Hematopoietic multipotent progenitor cell treated with erythropoietin and hydrocortisone succinate and interleukin-3 and kit ligand, for 17 days (in vitro differentiated cells): ENCODE measurements around the gene ACTR3.
"Not testable (repeated sequence)": the region's sequence is repeated elsewhere in the genome, so short reads cannot be mapped to it uniquely, and the experiment has no call there.

Source experiments
- DNase-seq: peaks from one replicate; pipeline ENCODE4 v3.0.0-alpha.2; 2015; ENCODE audit warnings: low spot score

ACTR3 gene

DNA sequence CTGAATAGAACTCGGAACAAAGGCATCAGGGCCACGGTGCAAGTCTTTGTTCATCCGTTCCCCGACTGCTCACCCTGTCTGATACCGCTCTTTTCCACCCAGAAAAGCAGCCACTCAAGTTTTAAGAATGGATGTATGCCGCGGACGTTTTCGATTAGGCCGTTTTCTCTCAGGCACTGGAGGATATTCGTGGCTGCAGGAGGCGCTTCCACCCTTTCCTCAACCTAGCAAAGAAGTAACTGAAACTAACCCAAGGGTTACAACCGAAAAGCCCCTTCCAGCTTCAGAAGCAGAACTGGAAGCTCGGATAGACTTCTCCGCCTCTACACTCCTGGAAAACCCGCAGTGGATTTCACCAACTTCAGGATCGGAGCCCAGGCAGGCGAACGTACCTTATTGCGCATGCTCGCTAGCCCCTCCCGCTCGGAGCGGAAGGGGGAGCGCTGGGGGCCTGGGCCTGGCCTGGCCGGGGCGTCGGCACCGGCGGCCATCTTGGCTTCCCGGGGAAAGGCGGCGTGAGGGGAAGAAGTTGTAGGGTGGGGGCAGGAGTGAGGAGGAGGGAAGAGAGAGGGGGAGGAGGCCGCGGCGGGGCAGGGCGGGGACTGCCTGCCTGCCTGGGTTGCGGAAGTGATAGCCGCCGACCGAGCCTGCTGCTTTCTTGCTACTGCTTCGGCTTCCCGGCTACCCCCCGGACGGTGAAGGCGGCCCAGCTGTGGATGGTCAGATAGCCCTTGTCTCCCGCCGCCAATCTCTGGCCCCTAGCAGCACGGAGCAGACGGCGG lies at the start of gene ACTR3:
Gene ACTR3 (plus strand): TSS at position 619 of the 782 bp plus-strand sequence. CDS start 191 bp downstream, outside the sequence.
- DNase-seq: peak; percentile 99

DNA sequence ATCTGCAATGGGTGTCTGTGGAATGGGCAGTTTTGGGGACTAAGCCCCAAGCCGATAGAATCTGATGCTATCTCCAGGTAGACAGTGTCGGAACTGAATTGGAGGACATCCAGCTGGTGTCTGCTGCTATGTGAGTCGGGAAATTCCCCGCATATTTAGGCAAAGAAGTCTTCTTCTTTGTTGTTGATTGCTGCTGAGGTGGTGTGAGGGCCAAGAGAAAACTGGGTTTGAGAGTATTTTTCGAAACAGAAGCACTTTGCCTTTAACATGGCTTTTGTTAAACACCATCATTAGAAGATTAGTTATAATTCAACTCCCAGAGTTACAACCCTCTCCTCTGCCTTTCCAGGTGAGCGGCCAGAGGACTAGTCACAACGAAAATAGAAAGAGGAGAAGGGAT lies 49.4 kb upstream of the ACTR3 start:
- DNase-seq: no peak

DNA sequence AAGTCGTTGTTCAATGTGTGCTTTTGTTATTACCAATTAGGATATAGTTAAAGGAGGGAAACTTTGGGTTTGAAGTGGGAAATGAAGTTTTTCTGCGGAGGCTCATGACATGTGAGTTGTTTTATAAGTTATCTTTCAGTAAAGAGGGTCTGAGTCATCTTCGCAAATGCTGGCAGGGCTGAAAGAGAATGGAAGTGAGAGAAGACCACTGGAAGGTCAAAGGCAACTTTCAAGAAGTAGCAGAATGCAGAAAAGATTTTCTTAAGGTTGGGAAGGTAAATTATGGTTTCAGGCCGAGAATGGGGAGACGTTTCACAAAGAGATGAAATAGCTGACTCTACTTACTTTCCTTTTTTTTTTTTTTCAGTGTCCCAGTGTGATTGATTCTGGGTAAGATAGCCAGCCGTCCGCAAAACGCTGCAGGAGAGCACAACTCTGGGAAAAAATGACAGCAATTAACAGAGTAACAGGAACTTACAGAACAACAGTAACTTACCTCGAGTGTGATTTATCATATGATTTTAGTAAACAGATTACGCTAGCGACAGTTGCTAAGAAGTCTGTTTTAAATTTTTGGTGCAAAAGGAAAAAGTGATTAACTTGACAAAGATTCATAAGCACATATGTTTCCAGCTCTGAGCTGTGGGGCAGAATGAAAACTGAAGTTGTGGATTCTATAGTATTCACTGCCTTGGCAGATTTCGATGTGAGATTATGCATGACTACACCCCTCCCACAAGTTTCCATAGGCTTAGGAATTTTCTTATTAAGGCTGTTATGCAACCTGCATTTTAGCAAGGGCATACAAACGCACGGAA lies 46.8 kb upstream of the ACTR3 start:
- DNase-seq: no peak

DNA sequence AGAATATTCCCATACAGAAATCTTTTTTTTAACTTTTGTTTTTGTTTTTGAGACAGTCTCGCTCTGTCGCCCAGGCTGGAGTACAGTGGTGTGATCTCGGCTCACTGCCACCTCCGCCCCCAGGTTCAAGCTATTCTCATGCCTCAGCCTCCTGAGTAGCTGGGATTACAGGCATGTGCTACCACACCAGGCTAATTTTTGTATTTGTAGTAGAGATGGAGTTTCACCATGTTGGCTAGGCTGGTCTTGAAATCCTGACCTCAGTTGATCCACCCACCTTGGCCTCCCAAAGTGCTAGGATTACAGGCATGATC lies 46.2 kb upstream of the ACTR3 start:
- not testable (repeated sequence) for DNase-seq

DNA sequence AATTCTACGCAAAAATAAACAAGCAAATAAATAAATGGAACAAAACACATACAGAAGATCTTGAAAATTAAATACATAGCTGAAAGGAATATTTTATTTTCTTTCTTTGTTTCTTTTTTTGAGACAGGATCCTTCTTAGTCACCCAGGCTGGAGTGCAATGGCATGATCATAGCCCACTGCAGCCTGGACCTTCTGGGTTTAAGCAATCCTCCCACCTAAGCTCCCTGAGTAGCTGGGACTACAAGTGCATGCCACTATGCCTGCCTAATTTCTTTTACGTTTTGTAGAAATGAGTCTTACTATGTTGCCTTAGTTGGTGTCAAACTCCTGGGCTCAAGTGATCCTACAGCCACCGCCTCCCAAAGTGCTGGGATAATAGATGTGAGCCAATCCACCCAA lies 44.6 kb upstream of the ACTR3 start:
- DNase-seq: no peak

DNA sequence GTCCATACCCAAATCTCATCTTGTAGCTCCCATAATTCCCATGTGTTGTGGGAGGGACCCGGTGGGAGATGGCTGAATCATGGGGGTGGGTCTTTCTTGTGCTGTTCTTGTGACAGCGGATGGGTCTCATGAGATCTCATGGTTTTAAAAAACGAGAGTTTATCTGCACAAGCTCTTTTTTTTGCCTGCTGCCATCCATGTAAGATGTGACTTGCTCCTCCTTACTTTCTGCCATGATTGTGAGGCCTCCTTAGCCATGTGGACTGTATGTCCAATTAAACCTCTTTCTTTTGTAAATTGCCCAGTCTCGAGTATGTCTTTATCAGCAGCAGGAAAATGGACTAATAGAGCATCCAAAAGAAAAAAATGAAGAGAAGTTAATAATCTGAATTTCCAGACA lies 44.1 kb upstream of the ACTR3 start:
- not testable (repeated sequence) for DNase-seq

DNA sequence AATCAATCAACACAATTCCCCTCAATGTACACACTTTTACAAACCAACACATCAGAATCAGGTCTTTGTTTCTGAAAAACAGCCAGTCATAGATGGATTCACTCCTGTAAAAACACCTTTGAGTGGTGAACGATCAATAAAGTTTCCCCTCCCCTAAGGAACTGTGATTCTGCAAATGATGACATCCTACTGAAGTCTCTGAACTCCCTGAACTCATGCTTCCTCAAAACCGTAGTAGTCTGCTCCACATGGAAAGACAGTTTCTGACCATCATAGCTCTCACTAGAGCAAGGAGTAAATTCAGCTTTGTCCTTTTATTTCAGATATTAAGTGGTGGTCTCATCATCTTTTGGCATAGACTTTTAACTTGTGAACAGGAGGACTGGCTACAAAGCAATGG lies 43.5 kb upstream of the ACTR3 start:
- DNase-seq: no peak

DNA sequence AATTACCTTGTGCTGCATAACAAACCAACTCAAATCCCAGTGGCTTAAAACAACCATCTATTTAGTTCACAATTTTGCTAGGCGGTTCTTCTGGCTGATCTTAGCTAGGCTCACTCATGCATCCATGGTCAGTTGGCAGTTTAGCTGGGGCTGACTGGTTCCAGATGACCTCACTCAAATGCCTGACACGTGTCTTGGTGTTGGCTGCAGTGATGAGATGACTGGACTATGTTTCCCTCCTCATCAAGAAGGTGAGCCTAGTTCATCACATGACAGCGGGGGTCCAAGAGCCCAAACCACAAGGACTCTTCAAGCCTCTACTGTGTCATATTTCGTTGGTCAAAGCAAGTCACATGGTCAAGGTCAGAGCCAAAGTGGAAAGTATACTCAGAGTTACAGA lies 42.7 kb upstream of the ACTR3 start:
- no peak for DNase-seq

DNA sequence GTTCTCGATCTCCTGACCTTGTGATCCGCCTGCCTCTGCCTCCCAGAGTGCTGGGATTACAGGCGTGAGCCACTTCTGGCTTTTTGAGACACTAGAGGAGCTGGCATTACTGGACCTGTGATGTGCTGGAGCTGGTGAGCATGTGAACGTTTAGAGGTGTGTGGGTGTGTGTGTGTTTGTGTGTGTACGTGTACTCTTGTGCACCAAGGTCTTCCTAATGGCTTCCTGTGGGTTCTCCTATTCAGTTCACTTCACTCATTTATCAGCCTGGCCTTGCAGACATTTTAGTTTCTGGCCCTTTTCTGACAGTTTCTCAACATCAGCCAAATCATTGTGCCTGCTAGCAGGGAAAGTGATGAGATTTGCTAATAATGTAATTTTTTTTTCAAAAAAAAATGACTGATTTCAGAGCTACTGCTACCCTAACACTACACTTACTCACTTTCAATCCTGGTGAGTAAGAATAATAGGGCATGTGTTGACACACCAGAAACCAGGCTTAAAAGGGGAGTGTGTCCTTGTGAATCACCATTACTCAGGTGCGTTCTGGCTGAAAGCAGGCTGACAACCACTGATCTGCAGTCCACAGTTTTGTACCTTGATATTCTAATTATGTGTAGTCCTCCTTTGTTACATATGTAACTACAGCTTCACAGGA lies 41.0 kb upstream of the ACTR3 start:
- no peak for DNase-seq

DNA sequence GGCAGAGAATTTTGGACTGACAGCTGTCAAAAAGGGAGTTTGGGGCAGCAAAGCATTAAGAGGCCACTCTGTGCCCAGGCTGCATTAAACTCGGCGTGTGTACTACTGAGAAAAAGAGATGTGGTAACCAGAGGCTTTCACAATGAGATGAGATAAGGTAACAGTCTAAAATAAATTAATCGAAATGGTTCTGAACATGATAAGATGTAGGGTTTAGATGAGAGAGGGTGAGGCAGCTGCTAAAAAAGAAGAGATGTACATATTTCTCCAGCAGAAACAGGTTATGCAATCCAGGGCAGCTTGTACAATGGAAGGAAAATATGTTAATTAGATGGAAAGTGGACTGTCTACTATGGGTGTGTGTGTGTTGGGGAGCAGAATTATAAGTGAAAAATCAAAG lies 39.2 kb upstream of the ACTR3 start:
- DNase-seq: no peak

DNA sequence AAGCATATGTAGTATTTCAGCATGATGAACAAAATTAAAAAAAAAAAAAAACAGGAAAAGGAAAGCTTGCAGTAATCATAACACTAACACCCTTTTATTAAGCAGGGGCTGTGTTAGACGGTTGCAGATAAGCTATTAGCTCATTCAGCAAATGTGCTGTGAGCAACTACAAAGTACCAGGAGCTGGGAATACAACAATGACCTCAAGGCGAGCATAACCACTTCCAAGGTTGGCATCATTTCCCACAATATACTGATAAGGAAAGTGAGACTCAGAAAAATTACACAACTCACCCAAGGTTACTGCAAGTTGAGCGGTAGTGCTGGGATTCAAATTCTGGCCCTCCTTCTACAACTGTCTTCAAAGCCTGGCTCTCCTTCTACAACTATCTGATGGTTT lies 38.2 kb upstream of the ACTR3 start:
- DNase-seq: no peak

DNA sequence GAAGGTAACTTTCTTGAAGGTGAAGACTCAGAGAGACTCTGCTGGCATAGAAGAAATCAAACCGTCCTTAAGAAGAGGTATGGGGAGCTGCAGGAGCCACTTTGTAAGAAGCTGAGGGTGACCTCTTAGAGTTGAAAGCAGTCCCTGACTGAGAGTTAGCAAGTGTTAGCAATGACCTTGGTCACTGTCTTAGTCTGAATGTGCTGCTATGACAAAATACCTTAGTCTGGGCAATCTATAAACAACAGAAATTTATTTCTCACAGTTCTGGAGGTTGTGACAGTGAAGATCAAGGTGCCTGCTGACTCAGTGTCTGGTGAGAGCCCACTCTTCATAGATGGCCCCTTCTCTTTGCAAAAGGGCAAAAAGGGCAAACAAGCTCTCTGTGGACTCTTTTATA lies 35.7 kb upstream of the ACTR3 start:
- no peak for DNase-seq

DNA sequence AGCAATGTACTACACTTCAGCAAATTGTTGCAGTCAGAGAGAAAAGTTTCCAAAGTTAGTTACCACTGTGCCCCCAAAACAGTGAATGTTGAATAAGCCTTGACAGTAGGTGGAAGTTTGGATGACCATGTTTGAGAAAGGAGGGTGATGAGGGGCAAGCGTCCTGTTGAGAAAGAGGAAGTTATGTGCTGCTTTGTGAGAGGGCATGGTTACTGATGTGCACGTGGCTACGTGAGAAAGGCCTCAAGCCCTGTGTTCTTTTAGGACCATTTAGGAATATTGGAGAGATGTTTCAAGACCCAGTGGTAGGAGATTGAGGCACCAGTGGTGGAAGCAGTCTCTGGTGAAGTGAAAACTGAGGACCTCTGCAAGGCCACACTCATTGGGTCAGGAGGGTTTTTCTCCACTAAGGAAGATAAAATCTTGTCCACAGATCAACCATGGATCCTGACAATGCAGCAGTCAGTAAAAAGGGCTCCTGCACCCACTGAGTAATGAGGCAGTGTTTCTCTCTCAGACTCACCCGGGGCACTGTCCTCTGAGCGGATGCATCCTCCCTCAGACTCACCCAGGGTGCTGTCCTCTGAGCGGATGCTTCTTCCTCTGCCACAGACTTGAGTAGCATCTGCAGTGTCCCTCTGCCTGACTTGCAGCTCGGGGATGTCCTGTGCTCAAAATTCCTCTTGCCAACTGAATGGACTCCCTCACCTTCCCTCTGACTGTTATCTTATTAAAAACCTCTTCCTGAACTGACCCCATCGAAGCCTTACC lies 34.7 kb upstream of the ACTR3 start:
- DNase-seq: no peak

DNA sequence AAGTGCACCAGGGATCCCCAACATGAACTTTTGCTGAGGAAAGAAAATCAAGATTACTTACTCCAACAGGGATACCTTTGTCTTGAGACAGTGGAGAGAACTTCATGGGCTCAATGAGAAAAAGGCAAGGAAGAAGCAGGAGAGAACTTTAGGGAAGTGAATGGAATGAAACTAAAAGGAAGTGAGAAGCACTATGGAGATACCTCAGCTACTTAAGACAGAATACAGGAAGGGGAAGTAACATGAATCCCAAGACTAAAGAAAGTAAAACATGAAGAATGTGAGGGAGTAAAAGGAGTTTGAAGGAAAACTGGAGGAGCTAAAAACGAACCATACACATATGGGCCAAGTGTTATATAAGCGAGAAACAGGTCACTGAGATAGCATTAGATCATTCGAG lies 32.4 kb upstream of the ACTR3 start:
- DNase-seq: no peak

DNA sequence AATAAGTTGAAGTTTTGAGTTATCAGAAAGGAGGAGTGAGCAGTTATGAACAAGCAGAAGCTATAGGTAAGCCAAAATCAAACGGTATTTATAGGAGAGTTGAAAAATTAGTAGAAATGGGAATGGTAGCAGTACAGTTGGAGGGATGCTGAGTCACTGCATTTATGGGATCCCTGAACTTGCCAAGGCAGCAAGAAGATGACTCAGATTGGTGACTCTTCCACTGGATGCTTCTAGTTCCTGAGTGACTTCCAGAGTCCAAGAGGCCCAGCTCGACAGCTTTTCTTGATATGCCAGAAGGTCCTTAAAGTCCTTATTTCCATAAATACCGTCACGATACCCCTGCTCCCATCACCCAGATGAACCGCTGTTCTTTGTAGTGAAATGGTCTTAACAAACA lies 31.1 kb upstream of the ACTR3 start:
- no peak for DNase-seq

DNA sequence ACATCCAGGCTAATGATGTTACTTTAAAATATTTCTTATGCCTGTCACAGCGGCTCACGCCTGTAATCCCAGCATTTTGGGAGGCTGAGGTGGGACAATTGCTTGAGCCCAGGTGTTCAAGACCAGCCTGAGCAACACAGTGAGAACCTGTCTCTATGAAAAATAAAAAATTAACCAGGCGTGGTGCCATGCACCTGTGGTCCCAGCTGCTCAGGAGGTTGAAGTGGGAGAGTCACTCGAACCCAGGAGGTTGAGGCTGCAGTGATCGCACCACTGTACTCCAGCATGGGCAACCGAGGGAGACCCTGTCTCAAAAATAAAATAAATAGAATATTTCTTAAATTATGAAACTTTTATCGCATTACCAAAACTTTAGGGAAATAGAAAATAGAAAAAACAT lies 28.1 kb upstream of the ACTR3 start:
- DNase-seq: no peak

DNA sequence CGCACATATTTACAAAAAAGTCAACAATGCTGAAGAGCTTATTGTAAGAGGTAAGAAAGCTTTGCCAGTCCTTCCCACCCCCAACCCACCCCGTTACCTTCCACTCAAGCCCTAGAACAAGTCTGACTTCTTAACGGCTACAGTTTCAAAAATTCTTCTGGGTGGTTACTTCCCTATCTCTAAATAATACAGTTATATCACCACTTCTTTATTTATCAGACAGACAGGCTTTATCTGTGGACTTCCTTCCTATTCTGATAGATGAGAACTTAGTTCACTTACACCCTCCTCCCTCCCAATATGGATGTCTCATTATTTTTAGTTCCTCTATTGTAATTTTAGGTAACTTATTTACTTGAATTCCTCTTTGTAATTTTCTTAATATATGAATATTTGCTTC lies 26.7 kb upstream of the ACTR3 start:
- DNase-seq: no peak

DNA sequence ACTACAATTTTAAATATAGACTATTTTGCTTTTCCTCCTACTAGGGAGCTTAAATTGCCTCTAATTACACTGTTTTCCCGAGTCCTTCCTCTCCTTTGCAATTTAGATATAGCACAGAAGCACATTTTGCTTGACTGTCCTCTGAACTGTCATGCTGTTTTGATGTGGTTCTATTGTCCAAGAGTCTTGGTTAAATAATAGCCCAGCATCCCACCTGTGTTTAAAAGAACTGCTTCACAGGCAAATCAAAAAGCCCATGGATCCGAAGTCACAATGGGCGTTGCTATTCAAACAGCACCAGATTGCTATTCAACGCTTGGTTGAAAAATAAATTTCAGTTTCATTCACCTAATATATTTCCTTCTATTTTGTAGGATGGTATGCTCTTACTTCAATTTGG lies 22.3 kb upstream of the ACTR3 start:
- DNase-seq: no peak

DNA sequence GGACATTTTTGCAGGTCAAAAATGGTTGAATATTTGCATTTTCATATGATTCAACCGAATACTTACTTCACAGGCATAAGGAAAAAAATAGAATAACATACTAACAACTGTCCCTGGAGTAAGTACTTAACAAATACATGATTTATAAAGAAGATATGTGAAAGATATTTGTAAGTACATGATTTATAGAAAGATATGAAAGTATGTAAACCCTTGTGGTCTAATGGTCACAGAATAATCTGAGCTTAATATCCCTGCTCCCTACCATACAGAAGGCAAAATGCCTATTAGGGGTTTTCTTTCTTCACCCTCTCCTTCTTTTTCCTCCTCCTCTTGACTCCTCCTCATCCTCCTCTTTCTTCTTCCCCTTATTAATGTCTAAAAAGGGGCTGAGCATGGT lies 20.6 kb upstream of the ACTR3 start:
- DNase-seq: no peak

DNA sequence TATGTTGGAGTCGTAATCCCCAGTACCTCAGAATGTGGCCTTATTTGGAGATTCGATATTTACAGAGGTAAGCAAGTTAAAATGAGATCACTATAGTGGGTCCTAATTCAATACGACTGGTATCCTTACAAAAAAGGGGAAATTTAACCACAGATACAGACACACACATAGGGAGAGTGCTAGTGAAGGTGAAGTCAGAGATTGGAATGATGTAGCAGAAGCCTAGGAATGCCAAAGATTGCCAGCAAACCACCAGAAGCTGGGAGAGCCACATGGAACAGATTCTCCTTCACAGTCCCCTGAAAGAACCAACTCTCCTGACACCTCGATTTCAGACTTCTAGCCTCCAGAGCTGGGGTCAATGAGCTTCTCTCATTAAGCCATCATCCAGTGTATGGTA lies 17.7 kb upstream of the ACTR3 start:
- no peak for DNase-seq

DNA sequence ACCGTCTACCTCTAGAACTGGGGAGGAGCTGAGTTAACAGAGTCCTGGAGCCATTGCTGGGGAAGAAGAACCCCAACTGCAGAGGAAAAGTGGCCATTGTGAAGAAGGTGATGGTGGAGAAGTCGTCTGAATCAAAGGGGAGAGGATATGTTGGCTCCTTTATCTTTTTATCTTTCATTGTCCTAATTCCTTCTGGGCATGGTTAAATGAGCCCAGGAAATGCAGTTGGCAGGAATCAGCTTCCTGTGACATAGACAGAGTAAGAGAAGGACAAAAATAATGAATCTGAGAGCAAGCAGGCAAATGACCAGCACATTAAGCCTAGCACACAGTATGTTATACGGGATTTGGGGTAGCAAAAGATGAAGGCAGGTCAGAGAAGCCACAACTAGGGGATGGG lies 16.0 kb upstream of the ACTR3 start:
- DNase-seq: no peak

DNA sequence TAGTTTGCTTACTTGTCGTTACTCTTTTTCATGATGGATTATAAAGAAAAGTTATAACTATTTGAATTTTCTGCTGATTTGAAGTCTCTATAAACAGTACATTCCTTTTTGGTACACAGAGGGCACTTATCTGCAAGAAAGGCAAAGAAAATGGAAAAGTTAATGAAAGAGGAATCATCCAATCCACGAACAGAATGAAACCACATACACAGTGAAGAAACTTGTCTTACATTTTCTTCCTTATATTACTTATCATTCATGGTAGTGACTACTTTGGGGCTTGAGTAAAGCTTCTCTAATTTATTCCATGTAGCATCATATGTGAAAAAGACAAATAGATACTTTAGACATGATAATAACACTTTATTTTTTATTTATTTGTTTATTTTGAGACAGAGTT lies 14.8 kb upstream of the ACTR3 start:
- DNase-seq: no peak
